Liver (tissue), 3 donors: ENCODE results near the gene ABCA3.

Experiments used
- EGR1 ChIP-seq, 2 donors: IDR thresholded peaks; 2 replicates each; pipeline ENCODE4 v1.6.1; 2016 to 2018; ENCODE audit warnings: antibody characterized with exemption in 2 of 2, low read depth in 2 of 2
- MAX ChIP-seq: IDR thresholded peaks from 2 replicates; pipeline ENCODE4 v1.6.1; 2016; ENCODE audit warnings: antibody characterized with exemption
- SP1 ChIP-seq: IDR thresholded peaks from 2 replicates; pipeline ENCODE4 v1.6.1; 2018; ENCODE audit warnings: antibody characterized with exemption, mild to moderate bottlenecking
- TF ChIP-seq, protein P1 (sequence below): fragments of 150-350 bp; IDR thresholded peaks from 2 replicates; pipeline ENCODE4 v1.5.1; 2017; ENCODE audit warnings: improper control_type of control experiment, low read depth, low read length; ENCODE audit not compliant: missing input control
- donor health status: healthy.
- donor health status: healthy.

DNA sequence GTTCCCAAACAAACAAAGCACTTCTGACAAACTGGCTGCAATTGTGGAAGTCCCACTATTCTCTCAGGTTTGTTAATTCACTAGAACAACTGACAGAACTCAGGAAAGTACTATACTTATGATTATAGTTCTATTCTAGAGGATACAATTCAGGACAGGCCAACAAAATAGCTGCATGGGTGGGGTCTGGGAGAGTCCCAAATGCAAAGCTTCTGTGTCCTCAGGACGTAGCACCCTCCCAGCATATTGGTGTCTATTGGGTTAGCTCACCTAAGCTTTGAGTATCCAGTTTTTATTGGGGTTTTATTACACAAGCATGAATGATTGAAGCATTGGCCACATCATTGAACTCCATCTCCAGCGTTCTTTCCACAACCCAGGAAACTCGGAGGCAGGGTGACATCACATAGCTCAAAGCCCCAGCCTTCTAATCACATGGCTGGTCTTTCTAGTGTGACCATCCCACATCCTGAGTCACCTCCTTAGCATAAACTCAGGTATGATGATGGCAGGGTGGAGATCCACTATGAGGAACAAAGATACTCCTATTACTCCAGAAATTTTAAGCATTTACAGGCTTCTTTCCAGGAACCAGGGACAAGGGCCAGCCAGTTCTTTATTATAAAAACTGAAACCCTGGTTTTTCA, 44.8 kb upstream of the ABCA3 start:
- no peak for TF ChIP-seq EGR1 (IDR thresholded peaks at IDR 0.05; ENCODE audit: low read depth in 2 of 2)
- TF ChIP-seq, protein P1, sequence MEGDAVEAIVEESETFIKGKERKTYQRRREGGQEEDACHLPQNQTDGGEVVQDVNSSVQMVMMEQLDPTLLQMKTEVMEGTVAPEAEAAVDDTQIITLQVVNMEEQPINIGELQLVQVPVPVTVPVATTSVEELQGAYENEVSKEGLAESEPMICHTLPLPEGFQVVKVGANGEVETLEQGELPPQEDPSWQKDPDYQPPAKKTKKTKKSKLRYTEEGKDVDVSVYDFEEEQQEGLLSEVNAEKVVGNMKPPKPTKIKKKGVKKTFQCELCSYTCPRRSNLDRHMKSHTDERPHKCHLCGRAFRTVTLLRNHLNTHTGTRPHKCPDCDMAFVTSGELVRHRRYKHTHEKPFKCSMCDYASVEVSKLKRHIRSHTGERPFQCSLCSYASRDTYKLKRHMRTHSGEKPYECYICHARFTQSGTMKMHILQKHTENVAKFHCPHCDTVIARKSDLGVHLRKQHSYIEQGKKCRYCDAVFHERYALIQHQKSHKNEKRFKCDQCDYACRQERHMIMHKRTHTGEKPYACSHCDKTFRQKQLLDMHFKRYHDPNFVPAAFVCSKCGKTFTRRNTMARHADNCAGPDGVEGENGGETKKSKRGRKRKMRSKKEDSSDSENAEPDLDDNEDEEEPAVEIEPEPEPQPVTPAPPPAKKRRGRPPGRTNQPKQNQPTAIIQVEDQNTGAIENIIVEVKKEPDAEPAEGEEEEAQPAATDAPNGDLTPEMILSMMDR, result no peak
- TF ChIP-seq MAX, result no peak
- TF ChIP-seq SP1, result no peak
